K562 (cell line): ENCODE results near the gene BBS1. TPM values are rescaled to one million over a fixed set of nuclear protein-coding genes. Genes with fewer than 3 reads are reported as not detected.

Experiments
- ARID2 ChIP-seq: fragments of 450-650 bp; IDR thresholded peaks from 2 replicates; pipeline ENCODE4 v1.6.1; 2017; ENCODE audit warnings: antibody characterized with exemption, mild to moderate bottlenecking
- CBX8 ChIP-seq: fragments of 200-600 bp; sonication (generic); IDR thresholded peaks from 2 replicates; pipeline ENCODE4 v1.6.1; 2012; ENCODE audit warnings: borderline replicate concordance, mixed run types, low read depth, mild to moderate bottlenecking, moderate library complexity, mixed read lengths, low read length, control low read depth, inconsistent platforms; ENCODE audit not compliant: poor library complexity, severe bottlenecking; ENCODE audit errors: extremely low read depth
- CEBPG ChIP-seq, 3 experiments: fragments of 200-800 bp in 1 of 3; sonication (Bioruptor generic) in 1 of 3; sonication (generic) in 1 of 3; formaldehyde crosslinking in 1 of 3; IDR thresholded peaks in 2 of 3; conservative IDR thresholded peaks in 1 of 3; 2 replicates each; pipeline versions ENCODE4 v1.6.1 to v1.8.0; 2016 to 2022; ENCODE audit warnings: missing compliant biosample characterization in 2 of 3, missing genetic modification characterization in 2 of 3, mild to moderate bottlenecking in 1 of 3, missing genetic modification reagents in 1 of 3
- CHD4 ChIP-seq: fragments of 200-600 bp; sonication (generic); IDR thresholded peaks from 3 replicates; pipeline ENCODE4 v1.6.1; 2012; ENCODE audit warnings: low read depth, mild to moderate bottlenecking, mixed read lengths, low read length, inconsistent platforms; ENCODE audit not compliant: insufficient read depth, insufficient replicate concordance, poor library complexity, severe bottlenecking
- CREM ChIP-seq: IDR thresholded peaks from 2 replicates; pipeline ENCODE4 v1.6.1; 2014; ENCODE audit warnings: antibody characterized with exemption, low read depth
- CSDE1 ChIP-seq, 2 experiments: fragments of 450-650 bp; IDR thresholded peaks; 2 replicates each; pipeline ENCODE4 v1.6.1; 2016; ENCODE audit warnings: mild to moderate bottlenecking in 1 of 2
- ETV5 ChIP-seq: sonication (generic); formaldehyde crosslinking; IDR thresholded peaks from 2 replicates; pipeline ENCODE4 v1.4.0; 2020; ENCODE audit warnings: low read depth, mild to moderate bottlenecking, missing genetic modification reagents
- FOXA3 ChIP-seq, 2 experiments: fragments of 450-650 bp in 1 of 2; sonication (generic) in 1 of 2; formaldehyde crosslinking; IDR thresholded peaks in 1 of 2; conservative IDR thresholded peaks in 1 of 2; 2 replicates each; pipeline versions ENCODE4 v1.4.0 to v1.8.0; 2020 to 2022; ENCODE audit warnings: mild to moderate bottlenecking in 2 of 2, missing genetic modification reagents in 1 of 2
- MAFF ChIP-seq: IDR thresholded peaks from 2 replicates; pipeline ENCODE4 v1.6.1; 2012; ENCODE audit warnings: low read length, improper control_type of control experiment
- MAFK ChIP-seq: IDR thresholded peaks from 2 replicates; pipeline ENCODE4 v1.6.1; 2011; ENCODE audit warnings: low read length, improper control_type of control experiment
- MCM2 ChIP-seq: fragments of 450-650 bp; IDR thresholded peaks from 2 replicates; pipeline ENCODE4 v1.6.1; 2017; ENCODE audit warnings: low read depth, mild to moderate bottlenecking
- PPARD ChIP-seq: fragments of 250-450 bp; sonication (Bioruptor Pico); IDR thresholded peaks from 2 replicates; pipeline ENCODE4 v1.8.0; 2022; ENCODE audit warnings: inconsistent platforms, mild to moderate bottlenecking, moderate library complexity
- SIRT6 ChIP-seq: IDR thresholded peaks from one replicate; pipeline ENCODE4 v1.6.1; 2012; ENCODE audit warnings: low read depth, mild to moderate bottlenecking, control low read depth, inconsistent platforms, low read length, moderate library complexity
- SOX6 ChIP-seq: fragments of 450-650 bp; IDR thresholded peaks from 2 replicates; pipeline ENCODE4 v1.6.1; 2014; ENCODE audit warnings: mild to moderate bottlenecking
- TSC22D4 ChIP-seq: fragments of 450-650 bp; IDR thresholded peaks from 2 replicates; pipeline ENCODE4 v1.6.1; 2016; ENCODE audit warnings: missing genetic modification characterization, missing biosample characterization, control low read depth
- ZFP30 ChIP-seq: fragments of 250-450 bp; sonication (Bioruptor Pico); IDR thresholded peaks from 2 replicates; pipeline ENCODE4 v1.8.0; 2022; ENCODE audit warnings: moderate library complexity, mild to moderate bottlenecking, inconsistent platforms, borderline replicate concordance
- ZFP36 ChIP-seq: fragments of 150-350 bp; IDR thresholded peaks from 2 replicates; pipeline ENCODE4 v1.6.1; 2018; ENCODE audit warnings: low read length, low read depth; ENCODE audit not compliant: partially characterized antibody
- ZFPM2 ChIP-seq: fragments of 250-450 bp; sonication (Bioruptor Pico); IDR thresholded peaks from 2 replicates; pipeline ENCODE4 v1.5.1; 2022; ENCODE audit warnings: mild to moderate bottlenecking
- ZNF23 ChIP-seq: fragments of 250-450 bp; sonication (Bioruptor Pico); IDR thresholded peaks from 2 replicates; pipeline ENCODE4 v1.4.0; 2020; ENCODE audit warnings: mild to moderate bottlenecking
- ZNF324 ChIP-seq: fragments of 250-450 bp; sonication (Bioruptor Pico); IDR thresholded peaks from 2 replicates; pipeline ENCODE4 v1.4.0; 2020; ENCODE audit warnings: mild to moderate bottlenecking
- polyA plus RNA-seq, 8 experiments: library from polyadenylated mRNA; depleted of rRNA in 4 of 8; stranded (reverse) in 5 of 8; unstranded in 3 of 8; fragments of >200 nt; fragmentation: Nextera tagmentation in 2 of 8; fragmentation: Illumina TruSeq in 1 of 8; extraction: Ambion mirVana in 2 of 8; extraction: Trizol in 1 of 8; gene quantifications; 2 replicates each; pipeline versions ENCODE4 v1.2.1 to v1.2.3, GENCODE V29; 2011 to 2014; ENCODE audit warnings: inconsistent platforms in 1 of 8, missing spikeins in 1 of 8
- total RNA-seq, 7 experiments: library from RNA; depleted of rRNA in 6 of 7; stranded (reverse); fragments of >200 nt in 6 of 7; fragmentation: Illumina TruSeq in 2 of 7; extraction: Trizol in 2 of 7; gene quantifications; 2 replicates each; pipeline versions ENCODE4 v1.2.1 to v1.2.3, GENCODE V29; 2011 to 2021; ENCODE audit warnings: low replicate concordance in 1 of 7
- TF ChIP-seq, protein P1 (sequence below): IDR thresholded peaks from 3 replicates; pipeline ENCODE4 v1.6.1; 2011; ENCODE audit warnings: borderline replicate concordance, mild to moderate bottlenecking; ENCODE audit not compliant: insufficient read length, insufficient read depth
- TF ChIP-seq, protein P2 (sequence below): fragments of 250-450 bp; sonication (Bioruptor Pico); IDR thresholded peaks from 2 replicates; pipeline ENCODE4 v1.8.0; 2022; ENCODE audit warnings: moderate library complexity, mild to moderate bottlenecking, inconsistent platforms

BBS1 gene
- total and polyA plus RNA-seq, 9 of the 15 experiments (the other 6 are each of a cell fraction or from before 2014, with no cell fraction given) = 9.0 to 19.8 (median 12.1) TPM

DNA sequence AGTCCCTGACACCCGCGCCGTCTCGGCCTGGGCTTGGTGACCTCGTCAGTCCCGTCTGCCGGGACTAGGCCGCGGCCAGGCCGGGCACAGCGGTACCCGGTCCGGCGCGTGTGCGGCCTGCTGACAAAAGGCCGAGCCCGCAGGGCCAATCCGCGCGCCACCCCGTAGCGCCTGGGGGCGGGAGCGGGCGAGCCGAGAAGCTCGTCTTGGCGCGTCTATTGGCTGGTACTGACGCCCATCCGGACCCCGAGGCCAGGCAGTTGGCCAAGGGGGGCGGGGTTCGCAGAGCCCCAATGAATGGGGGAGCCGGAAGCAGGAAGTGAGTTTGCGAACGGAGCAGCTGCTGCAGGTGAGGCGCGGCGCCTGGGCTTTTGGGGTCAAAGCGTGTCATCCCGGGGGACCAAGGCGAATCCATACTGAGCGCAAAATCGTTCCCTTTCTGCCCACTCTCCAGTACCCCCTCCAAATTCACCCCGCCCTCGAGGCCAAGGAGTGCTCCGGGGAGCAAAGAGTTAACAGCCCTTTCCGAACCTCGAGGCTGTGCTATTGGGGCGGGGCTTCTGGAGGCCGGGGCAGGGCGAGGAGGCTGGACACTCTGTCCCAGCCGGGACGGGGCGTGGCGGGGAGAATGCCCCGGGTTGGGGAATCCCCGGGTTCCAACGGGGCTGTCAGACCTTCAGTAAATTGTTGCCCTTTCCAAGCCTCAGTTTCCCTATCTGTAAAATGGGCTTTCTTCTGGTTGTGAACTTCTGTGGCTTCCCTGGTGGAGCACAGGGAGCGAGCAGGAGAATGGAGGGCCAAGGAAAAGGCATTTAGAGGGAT is 30.1 kb upstream of the BBS1 start, which contains the start of gene DPP3 (continued):
- TF ChIP-seq ZFPM2 (CRISPR knock-in tag) (no peak), FOXA3 (CRISPR knock-in tag; conservative IDR thresholded peaks at IDR 0.05 in 1 of 2, IDR thresholded peaks at IDR 0.05 in 1 of 2) (0 out of 4 replicates have a peak, but pooled peaks of 1 of the 2 experiments have one; percentile 30), SIRT6 (no peak), MAFF (0 out of 2 replicates have a peak, but pooled peaks have one; percentile 1), ETV5 (no peak; the same call in 1 of the 2 replicates), CBX8 (no peak), MAFK (no peak), PPARD (CRISPR knock-in tag) (no peak), TSC22D4 (tag) (no peak), ARID2 (no peak), CSDE1 (IDR thresholded peaks at IDR 0.05) (peak in 1 of 2 experiments; percentile 19; a peak in 1 of 4 replicates), ZNF324 (CRISPR knock-in tag) (no peak), CREM (peak; percentile 81), ZFP36 (no peak), CHD4 (peak; percentile 87), ZFP30 (no peak), ZNF23 (CRISPR knock-in tag) (no peak), CEBPG (CRISPR knock-in tag; IDR thresholded peaks at IDR 0.05) (no peak; the same call in 1 of the 2 replicates), CEBPG (tag; conservative IDR thresholded peaks at IDR 0.05 in 1 of 2, IDR thresholded peaks at IDR 0.05 in 1 of 2) (no peak), MCM2 (no peak), SOX6 (peak; percentile 8)
- TF ChIP-seq, protein P1, sequence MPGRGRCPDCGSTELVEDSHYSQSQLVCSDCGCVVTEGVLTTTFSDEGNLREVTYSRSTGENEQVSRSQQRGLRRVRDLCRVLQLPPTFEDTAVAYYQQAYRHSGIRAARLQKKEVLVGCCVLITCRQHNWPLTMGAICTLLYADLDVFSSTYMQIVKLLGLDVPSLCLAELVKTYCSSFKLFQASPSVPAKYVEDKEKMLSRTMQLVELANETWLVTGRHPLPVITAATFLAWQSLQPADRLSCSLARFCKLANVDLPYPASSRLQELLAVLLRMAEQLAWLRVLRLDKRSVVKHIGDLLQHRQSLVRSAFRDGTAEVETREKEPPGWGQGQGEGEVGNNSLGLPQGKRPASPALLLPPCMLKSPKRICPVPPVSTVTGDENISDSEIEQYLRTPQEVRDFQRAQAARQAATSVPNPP = no peak
- TF ChIP-seq, protein P2, sequence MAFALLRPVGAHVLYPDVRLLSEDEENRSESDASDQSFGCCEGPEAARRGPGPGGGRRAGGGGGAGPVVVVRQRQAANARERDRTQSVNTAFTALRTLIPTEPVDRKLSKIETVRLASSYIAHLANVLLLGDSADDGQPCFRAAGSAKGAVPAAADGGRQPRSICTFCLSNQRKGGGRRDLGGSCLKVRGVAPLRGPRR (CRISPR knock-in tag) = no peak
